Thyroid gland (tissue), 4 donors: ENCODE results near the gene SCG2.

ENCODE experiments used
- CTCF ChIP-seq, 6 experiments: fragments of 200-600 bp in 3 of 6; fragments of 450-650 bp in 3 of 6; sonication (generic) in 3 of 6; IDR thresholded peaks; one replicate each; pipeline ENCODE4 v1.5.1; 2016 to 2019; ENCODE audit warnings: antibody characterized with exemption in 6 of 6, mild to moderate bottlenecking in 2 of 6, inconsistent platforms in 1 of 6, moderate library complexity in 1 of 6
- POLR2A ChIP-seq, 2 donors: fragments of 450-650 bp; IDR thresholded peaks; one replicate each; pipeline ENCODE4 v1.6.1; 2017; ENCODE audit warnings: antibody characterized with exemption in 2 of 2, mild to moderate bottlenecking in 2 of 2, moderate library complexity in 1 of 2

GRCh38 chr2:223582001-223582400 is 20.2 kb downstream of the SCG2 start:
- TF ChIP-seq CTCF (IDR thresholded peaks at IDR 0.05) = no peak
- TF ChIP-seq POLR2A (IDR thresholded peaks at IDR 0.05) = no peak
